ENCODE data around the gene MORN4.

The MORN4 gene

DNA sequence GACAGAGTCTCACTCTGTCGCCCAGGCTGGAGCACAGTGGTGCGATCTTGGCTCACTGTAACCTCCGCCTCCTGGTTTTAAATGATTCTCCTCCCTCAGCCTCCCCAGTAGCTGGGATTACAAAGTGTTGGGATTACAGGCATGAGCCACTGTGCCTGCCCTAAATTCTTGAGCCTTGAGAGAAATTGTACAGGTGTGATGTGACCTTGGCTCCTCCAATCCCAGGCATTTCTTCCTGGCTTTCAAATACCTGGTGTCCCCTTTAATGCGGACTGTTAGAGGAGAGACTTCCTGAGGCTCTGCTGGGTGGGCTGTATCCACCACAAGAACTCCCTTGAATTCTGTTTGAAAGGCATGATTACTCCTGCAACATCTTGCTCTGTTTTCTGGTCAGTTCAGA is 15.0 kb downstream of the MORN4 start:
- no peaks in the 10 kb centered on the region for H3K4me1 ChIP-seq (ENCODE audit: control insufficient read depth, insufficient read depth, low read length, poor library complexity, severe bottlenecking)
- WGBS, 2 experiments (ENCODE audit: insufficient coverage in 2 of 2), result 100% methylated on average over 1 of the region's 4 CpGs
- H3K27ac ChIP-seq (ENCODE audit: low read depth, low read length, severe bottlenecking), result no peak overlapping the region

DNA sequence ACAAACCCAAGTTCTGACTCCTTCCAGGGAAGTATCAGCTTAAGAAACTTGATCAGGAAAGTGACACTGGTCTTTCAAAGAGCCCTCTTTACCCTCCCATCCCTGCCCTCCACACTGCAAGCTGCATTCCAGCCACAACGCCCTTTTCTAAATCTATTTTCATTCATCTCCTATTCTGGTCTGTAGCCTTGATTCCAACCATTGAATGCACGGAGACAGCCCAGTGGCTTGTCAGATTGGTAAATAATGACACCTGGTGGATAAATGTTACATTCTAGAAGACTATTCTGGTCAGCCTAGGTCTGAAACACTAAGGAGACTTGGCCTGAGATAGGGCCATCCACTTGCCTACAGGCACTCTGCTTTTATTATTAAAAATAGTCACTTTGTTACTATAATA is 20.9 kb downstream of the MORN4 start:
- Histone ChIP-seq H3K4me1 (ENCODE audit: control insufficient read depth, insufficient read depth, low read length, poor library complexity, severe bottlenecking) (peaks cover 5% of the 10 kb centered on the region), H3K36me3 (ENCODE audit: control insufficient read depth, insufficient read depth, low read length) (peaks cover 5% of the 10 kb centered on the region), H3K9me3 (ENCODE audit: control insufficient read depth, low read length) (no peaks in the 10 kb centered on the region), H3K27ac (ENCODE audit: low read depth, low read length, severe bottlenecking) (no peak overlapping the region), H3K4me3 (ENCODE audit: extremely low read depth, insufficient read depth, low read length, poor library complexity, severe bottlenecking) (no peak overlapping the region)
- WGBS, 2 experiments (ENCODE audit: insufficient coverage in 2 of 2), result 57 to 86% methylated on average over 1 of the region's 2 CpGs

More for the DNA sequence above, 15.0 kb downstream of the MORN4 start:
- Histone ChIP-seq H3K4me3 (ENCODE audit: extremely low read depth, insufficient read depth, low read length, poor library complexity, severe bottlenecking) (no peak overlapping the region), H3K9me3 (ENCODE audit: control insufficient read depth, low read length) (no peaks in the 10 kb centered on the region), H3K36me3 (ENCODE audit: control insufficient read depth, insufficient read depth, low read length) (peaks cover 10% of the 10 kb centered on the region)

GRCh38 chr10:97611473-97611872 is 21.8 kb downstream of the MORN4 start:
- Histone ChIP-seq H3K36me3 (ENCODE audit: control insufficient read depth, insufficient read depth, low read length) (peaks cover 5% of the 10 kb centered on the region), H3K27ac (ENCODE audit: low read depth, low read length, severe bottlenecking) (no peak overlapping the region), H3K9me3 (ENCODE audit: control insufficient read depth, low read length) (no peaks in the 10 kb centered on the region), H3K4me3 (ENCODE audit: extremely low read depth, insufficient read depth, low read length, poor library complexity, severe bottlenecking) (no peak overlapping the region), H3K4me1 (ENCODE audit: control insufficient read depth, insufficient read depth, low read length, poor library complexity, severe bottlenecking) (peaks cover 5% of the 10 kb centered on the region)
- 86 to 89% methylated on average over 10 of the region's 12 CpGs for WGBS, 2 experiments (ENCODE audit: insufficient coverage in 2 of 2)

DNA sequence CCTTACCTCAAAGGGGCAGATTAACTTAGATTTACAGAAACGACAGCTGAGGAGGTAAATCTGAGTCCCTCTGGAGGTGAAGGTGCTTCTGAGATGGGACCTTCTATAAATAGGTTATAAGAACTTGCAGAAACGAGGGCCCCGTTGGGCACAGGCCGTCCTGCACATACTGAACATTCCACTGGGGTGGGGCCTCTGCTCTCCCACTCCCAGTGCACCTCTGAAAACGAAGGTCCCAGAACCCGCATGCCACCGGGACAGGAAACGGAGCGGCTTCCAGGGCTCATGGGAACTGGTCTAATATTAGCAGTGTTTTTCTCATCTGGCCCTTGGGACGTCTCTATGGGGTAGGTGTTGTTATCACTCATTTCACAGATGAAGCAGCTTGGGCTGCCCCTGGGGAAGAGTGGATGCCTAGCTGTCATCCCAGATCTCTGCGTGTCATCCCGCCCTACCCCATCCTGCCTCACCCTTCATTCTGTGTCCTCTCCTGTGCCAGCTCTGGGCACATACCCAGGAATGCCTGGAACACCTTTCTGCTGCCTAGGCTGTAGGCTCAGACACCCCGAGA is 24.2 kb downstream of the MORN4 start:
- Histone ChIP-seq H3K4me1 (ENCODE audit: control insufficient read depth, insufficient read depth, low read length, poor library complexity, severe bottlenecking) (peaks cover 5% of the 10 kb centered on the region), H3K36me3 (ENCODE audit: control insufficient read depth, insufficient read depth, low read length) (no peaks in the 10 kb centered on the region), H3K4me3 (ENCODE audit: extremely low read depth, insufficient read depth, low read length, poor library complexity, severe bottlenecking) (no peak overlapping the region), H3K27ac (ENCODE audit: low read depth, low read length, severe bottlenecking) (no peak overlapping the region), H3K9me3 (ENCODE audit: control insufficient read depth, low read length) (no peaks in the 10 kb centered on the region)
- WGBS, 2 experiments (ENCODE audit: insufficient coverage in 2 of 2), result 92% methylated on average over 11 to 12 of the region's 13 CpGs

- H3K4me3 ChIP-seq (ENCODE audit: extremely low read depth, insufficient read depth, low read length, poor library complexity, severe bottlenecking), result no peak overlapping the region
- H3K4me1 ChIP-seq (ENCODE audit: control insufficient read depth, insufficient read depth, low read length, poor library complexity, severe bottlenecking), result peaks cover 5% of the 10 kb centered on the region
- no peak overlapping the region for H3K27ac ChIP-seq (ENCODE audit: low read depth, low read length, severe bottlenecking)
- WGBS, 2 experiments (ENCODE audit: insufficient coverage in 2 of 2), result 86 to 91% methylated on average over 5 of the region's 5 CpGs
- H3K9me3 ChIP-seq (ENCODE audit: control insufficient read depth, low read length), result no peaks in the 10 kb centered on the region
- no peaks in the 10 kb centered on the region for H3K36me3 ChIP-seq (ENCODE audit: control insufficient read depth, insufficient read depth, low read length)
These were observed 26.1 kb downstream of the MORN4 start for GRCh38 chr10:97607095-97607636.

GRCh38 chr10:97601268-97602215 is 31.8 kb downstream of the MORN4 start:
- 86% methylated on average over 14 to 16 of the region's 21 CpGs for WGBS, 2 experiments (ENCODE audit: insufficient coverage in 2 of 2)

DNA sequence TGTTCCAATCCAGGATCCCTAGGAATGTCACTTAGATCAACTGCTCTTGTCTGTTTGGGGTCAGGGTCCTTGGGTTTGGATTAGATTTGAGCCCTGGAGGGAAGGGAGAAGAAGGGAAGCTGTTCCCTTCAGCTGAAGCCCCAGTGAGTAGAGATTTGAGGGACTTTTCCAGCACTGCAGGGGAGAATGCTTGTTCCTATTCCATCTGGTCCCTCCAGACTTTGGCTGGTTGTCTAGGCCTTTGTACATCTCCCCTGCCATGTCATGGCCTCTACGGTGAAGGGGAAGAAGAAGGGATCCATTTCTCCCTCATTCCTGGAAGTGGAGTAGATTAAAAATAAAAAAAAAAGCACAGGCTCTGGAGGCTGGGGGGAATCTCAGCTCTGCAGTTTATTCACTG is 32.7 kb downstream of the MORN4 start:
- H3K4me1 ChIP-seq (ENCODE audit: control insufficient read depth, insufficient read depth, low read length, poor library complexity, severe bottlenecking), result peaks cover 28% of the 10 kb centered on the region
- 100% methylated on average over 1 of the region's 1 CpG; no CpG with 5 or more reads in 1 of the 2 experiments for WGBS, 2 experiments (ENCODE audit: insufficient coverage in 2 of 2)
- no peak overlapping the region for H3K4me3 ChIP-seq (ENCODE audit: extremely low read depth, insufficient read depth, low read length, poor library complexity, severe bottlenecking)
- H3K27ac ChIP-seq (ENCODE audit: low read depth, low read length, severe bottlenecking), result no peak overlapping the region
- H3K36me3 ChIP-seq (ENCODE audit: control insufficient read depth, insufficient read depth, low read length), result no peaks in the 10 kb centered on the region
- no peaks in the 10 kb centered on the region for H3K9me3 ChIP-seq (ENCODE audit: control insufficient read depth, low read length)

More at GRCh38 chr10:97601268-97602215, 31.8 kb downstream of the MORN4 start:
- Histone ChIP-seq H3K4me1 (ENCODE audit: control insufficient read depth, insufficient read depth, low read length, poor library complexity, severe bottlenecking) (peaks cover 18% of the 10 kb centered on the region), H3K4me3 (ENCODE audit: extremely low read depth, insufficient read depth, low read length, poor library complexity, severe bottlenecking) (no peak overlapping the region), H3K36me3 (ENCODE audit: control insufficient read depth, insufficient read depth, low read length) (no peaks in the 10 kb centered on the region), H3K27ac (ENCODE audit: low read depth, low read length, severe bottlenecking) (no peak overlapping the region), H3K9me3 (ENCODE audit: control insufficient read depth, low read length) (no peaks in the 10 kb centered on the region)

DNA sequence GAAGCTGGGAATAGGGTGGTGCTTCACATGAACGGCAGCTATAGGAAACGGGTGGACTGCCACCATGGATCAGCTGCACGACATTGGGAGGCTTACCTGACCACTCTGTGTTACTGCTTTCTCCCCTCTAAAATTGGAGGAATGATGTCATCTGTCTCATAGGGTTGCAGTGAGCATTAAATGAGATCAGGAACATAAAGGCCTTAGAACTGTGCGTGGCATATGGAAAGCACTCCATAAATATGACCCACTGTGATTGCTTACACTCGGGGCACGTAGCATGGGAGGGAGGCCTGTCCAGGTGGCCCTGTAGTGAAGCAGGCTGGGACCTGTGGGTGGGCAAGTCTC is 34.1 kb downstream of the MORN4 start:
- H3K9me3 ChIP-seq (ENCODE audit: control insufficient read depth, low read length), result no peaks in the 10 kb centered on the region
- 95 to 100% methylated on average over 5 to 6 of the region's 6 CpGs for WGBS, 2 experiments (ENCODE audit: insufficient coverage in 2 of 2)
- H3K4me3 ChIP-seq (ENCODE audit: extremely low read depth, insufficient read depth, low read length, poor library complexity, severe bottlenecking), result no peak overlapping the region
- H3K36me3 ChIP-seq (ENCODE audit: control insufficient read depth, insufficient read depth, low read length), result no peaks in the 10 kb centered on the region
- H3K27ac ChIP-seq (ENCODE audit: low read depth, low read length, severe bottlenecking), result no peak overlapping the region
- H3K4me1 ChIP-seq (ENCODE audit: control insufficient read depth, insufficient read depth, low read length, poor library complexity, severe bottlenecking), result peaks cover 29% of the 10 kb centered on the region

DNA sequence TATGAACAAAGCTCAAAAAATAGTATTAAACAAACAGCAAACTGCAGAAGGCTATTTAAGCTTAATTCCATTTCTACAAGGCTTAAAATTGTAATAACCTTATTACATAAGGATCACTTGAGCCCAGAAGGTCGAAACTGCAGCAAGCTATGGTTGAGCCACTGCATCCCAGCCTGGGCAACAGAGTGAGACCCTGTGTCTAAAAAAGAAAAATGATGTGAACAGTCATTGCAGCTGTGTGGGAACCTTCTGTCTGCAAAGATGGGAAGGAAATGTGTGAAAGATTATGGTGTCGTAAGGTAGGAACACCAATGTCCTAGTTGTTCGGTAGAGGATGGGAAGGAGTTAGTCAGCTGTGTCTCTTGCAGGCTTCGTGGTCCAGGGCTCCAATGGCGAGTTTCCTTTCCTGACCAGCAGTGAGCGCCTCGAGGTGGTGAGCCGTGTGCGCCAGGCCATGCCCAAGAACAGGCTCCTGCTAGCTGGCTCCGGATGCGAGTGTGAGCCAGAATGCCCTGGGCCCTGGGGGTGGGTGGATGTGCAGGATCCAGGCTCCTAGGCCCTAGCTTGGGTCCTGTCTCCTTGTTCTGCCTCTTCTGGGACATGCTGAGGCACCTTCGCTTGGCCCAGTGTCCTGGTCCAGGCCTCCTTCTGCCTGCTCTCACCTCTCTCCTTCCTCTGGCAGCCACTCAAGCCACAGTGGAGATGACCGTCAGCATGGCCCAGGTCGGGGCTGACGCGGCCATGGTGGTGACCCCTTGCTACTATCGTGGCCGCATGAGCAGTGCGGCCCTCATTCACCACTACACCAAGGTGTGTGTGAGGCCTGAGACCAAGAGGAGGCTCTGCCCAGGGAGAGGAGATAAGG is 34.7 kb downstream of the MORN4 start:
- H3K4me3 ChIP-seq (ENCODE audit: extremely low read depth, insufficient read depth, low read length, poor library complexity, severe bottlenecking), result no peak overlapping the region
- no peak overlapping the region for H3K27ac ChIP-seq (ENCODE audit: low read depth, low read length, severe bottlenecking)
- WGBS, 2 experiments (ENCODE audit: insufficient coverage in 2 of 2), result 94 to 97% methylated on average over 14 of the region's 19 CpGs
- H3K36me3 ChIP-seq (ENCODE audit: control insufficient read depth, insufficient read depth, low read length), result no peaks in the 10 kb centered on the region
- H3K9me3 ChIP-seq (ENCODE audit: control insufficient read depth, low read length), result no peaks in the 10 kb centered on the region
- peaks cover 29% of the 10 kb centered on the region for H3K4me1 ChIP-seq (ENCODE audit: control insufficient read depth, insufficient read depth, low read length, poor library complexity, severe bottlenecking)

GRCh38 chr10:97597778-97598177 is 35.5 kb downstream of the MORN4 start:
- Histone ChIP-seq H3K9me3 (ENCODE audit: control insufficient read depth, low read length) (no peaks in the 10 kb centered on the region), H3K27ac (ENCODE audit: low read depth, low read length, severe bottlenecking) (no peak overlapping the region), H3K4me3 (ENCODE audit: extremely low read depth, insufficient read depth, low read length, poor library complexity, severe bottlenecking) (no peak overlapping the region), H3K36me3 (ENCODE audit: control insufficient read depth, insufficient read depth, low read length) (no peaks in the 10 kb centered on the region), H3K4me1 (ENCODE audit: control insufficient read depth, insufficient read depth, low read length, poor library complexity, severe bottlenecking) (peaks cover 29% of the 10 kb centered on the region)
- 80% methylated on average over 1 of the region's 2 CpGs; no CpG with 5 or more reads in 1 of the 2 experiments for WGBS, 2 experiments (ENCODE audit: insufficient coverage in 2 of 2)
